DND-41 (cell line): ENCODE measurements around the gene SMAD7.

Experiments
- EZH2 ChIP-seq: IDR thresholded peaks from 3 replicates; pipeline ENCODE4 v1.6.1; 2012; ENCODE audit warnings: borderline replicate concordance, low read depth, mild to moderate bottlenecking, moderate library complexity, low read length, inconsistent platforms; ENCODE audit not compliant: severe bottlenecking
- TF ChIP-seq, protein P1 (sequence below): IDR thresholded peaks from 2 replicates; pipeline ENCODE4 v1.5.1; 2012; ENCODE audit warnings: borderline replicate concordance, low read length, moderate library complexity, mild to moderate bottlenecking; ENCODE audit not compliant: poor library complexity, severe bottlenecking; ENCODE audit errors: extremely low read depth

- TF ChIP-seq, protein P1, sequence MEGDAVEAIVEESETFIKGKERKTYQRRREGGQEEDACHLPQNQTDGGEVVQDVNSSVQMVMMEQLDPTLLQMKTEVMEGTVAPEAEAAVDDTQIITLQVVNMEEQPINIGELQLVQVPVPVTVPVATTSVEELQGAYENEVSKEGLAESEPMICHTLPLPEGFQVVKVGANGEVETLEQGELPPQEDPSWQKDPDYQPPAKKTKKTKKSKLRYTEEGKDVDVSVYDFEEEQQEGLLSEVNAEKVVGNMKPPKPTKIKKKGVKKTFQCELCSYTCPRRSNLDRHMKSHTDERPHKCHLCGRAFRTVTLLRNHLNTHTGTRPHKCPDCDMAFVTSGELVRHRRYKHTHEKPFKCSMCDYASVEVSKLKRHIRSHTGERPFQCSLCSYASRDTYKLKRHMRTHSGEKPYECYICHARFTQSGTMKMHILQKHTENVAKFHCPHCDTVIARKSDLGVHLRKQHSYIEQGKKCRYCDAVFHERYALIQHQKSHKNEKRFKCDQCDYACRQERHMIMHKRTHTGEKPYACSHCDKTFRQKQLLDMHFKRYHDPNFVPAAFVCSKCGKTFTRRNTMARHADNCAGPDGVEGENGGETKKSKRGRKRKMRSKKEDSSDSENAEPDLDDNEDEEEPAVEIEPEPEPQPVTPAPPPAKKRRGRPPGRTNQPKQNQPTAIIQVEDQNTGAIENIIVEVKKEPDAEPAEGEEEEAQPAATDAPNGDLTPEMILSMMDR, result no peak
- TF ChIP-seq EZH2, result no peak
Observed at GRCh38 chr18:48942554-48943261, 8.1 kb downstream of the SMAD7 start.
